ENCODE measurements around the gene OXER1. TPM values are rescaled to one million over a fixed set of nuclear protein-coding genes. Genes with fewer than 3 reads are reported as not detected.

OXER1 gene
- polyA plus RNA-seq, 4 donors: 5.6 to 11.8 (median 6.4) TPM

DNA sequence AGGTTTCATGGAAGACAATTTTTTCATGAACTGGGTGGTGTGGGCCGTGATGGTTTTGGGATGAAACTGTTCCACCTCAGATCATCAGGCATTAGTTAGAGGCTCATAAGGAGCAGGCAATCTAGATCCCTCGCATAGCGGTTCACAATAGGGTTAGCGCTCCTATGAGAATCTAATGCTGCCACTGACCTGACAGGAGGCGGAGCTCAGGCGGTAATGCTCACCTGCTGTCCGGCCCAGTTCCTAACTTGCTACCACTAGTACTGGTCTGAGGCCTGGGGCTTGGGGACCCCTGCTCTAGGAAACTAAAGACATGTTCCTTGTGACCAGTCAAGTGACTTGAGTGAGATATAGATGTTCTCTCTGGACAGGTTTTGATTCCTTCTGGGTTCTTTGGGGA, 49.2 kb downstream of the OXER1 start:
- DNase-seq (ENCODE audit: low read depth in 4 of 4, low spot score in 3 of 4): no peak

DNA sequence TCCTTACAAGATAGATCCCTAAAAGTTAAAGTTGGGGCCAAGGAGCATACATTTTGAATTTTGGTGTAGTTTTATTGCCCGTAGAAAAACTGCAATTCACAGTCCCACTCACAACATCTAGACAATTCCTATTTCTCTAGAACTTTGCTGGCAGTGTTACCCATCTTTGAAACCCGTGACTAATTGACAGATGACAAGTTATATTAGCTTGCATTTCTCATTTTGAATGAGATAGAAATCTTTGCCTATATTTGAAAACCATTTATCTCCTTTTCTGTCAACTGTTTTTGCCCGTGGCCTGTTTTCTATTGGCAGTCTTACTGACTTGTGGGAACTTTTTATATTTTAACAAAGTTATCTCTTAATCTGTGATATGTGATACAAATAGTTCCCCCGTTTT, 50.0 kb downstream of the OXER1 start:
- DNase-seq (ENCODE audit: low read depth in 4 of 4, low spot score in 3 of 4): no peak

DNA sequence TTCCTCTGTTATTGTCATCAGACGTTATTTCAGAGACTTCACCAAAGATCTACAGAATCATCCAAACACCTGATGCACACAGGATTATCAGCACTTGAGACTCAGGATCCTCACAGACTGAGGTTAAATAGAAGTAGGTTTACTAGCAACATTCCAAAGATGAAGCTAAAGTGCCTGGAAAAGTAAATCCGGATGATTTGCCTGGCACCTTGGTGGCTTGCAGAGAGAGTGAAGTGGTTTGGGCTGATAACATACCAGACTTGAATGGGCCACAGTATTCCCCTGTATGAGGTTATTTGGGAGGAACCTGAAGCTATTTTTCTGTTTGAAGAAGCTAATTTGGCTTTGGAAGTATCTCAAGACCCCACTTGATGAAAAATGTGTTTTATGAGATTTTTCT, 51.0 kb downstream of the OXER1 start:
- no peak for DNase-seq (ENCODE audit: low read depth in 4 of 4, low spot score in 3 of 4)

Other genes with a start within 250 kb of the OXER1 start
- gene MTA3, start 195.5 kb downstream of the OXER1 start, polyA plus RNA-seq (ENCODE audit: insufficient read length in 4 of 4): 10 to 100 TPM; 65.6 to 79.2 (median 71.2) TPM
- 10 to 100 TPM; 25.2 to 54.8 (median 32.9) TPM for gene HAAO, start 28.4 kb upstream of the OXER1 start, polyA plus RNA-seq (ENCODE audit: insufficient read length in 4 of 4)

Data from left renal pelvis (tissue), 4 donors.